GM18517 (cell line): ENCODE data around the gene RAB34.

Source experiments
- ATAC-seq: cut with Tn5 transposase; IDR thresholded peaks from one replicate; pipeline ENCODE4 v1.9.1; 2021; ENCODE audit warnings: mild to moderate bottlenecking, moderate library complexity; ENCODE audit not compliant: unreplicated experiment

The RAB34 gene

GRCh38 chr17:28688481-28688880 is 29.2 kb downstream of the RAB34 start:
- ATAC-seq: no peak

GRCh38 chr17:28686296-28686695 is 31.4 kb downstream of the RAB34 start:
- no peak for ATAC-seq

- no peak for ATAC-seq
Measured at GRCh38 chr17:28685366-28685765, 32.3 kb downstream of the RAB34 start.

GRCh38 chr17:28684963-28685362 is 32.7 kb downstream of the RAB34 start:
- no peak for ATAC-seq

- no peak for ATAC-seq
Measured at GRCh38 chr17:28682655-28683054, 35.0 kb downstream of the RAB34 start.

GRCh38 chr17:28675980-28676379 is 41.7 kb downstream of the RAB34 start:
- no peak for ATAC-seq

GRCh38 chr17:28675490-28675889 is 42.2 kb downstream of the RAB34 start:
- ATAC-seq: no peak

- ATAC-seq: no peak
Measured at GRCh38 chr17:28669918-28670317, 47.8 kb downstream of the RAB34 start.

- ATAC-seq: no peak
Measured at GRCh38 chr17:28667870-28668269, 49.8 kb downstream of the RAB34 start.

- no peak for ATAC-seq
Measured at GRCh38 chr17:28665994-28666393, 51.7 kb downstream of the RAB34 start.
